ENCODE measurements around the gene TGIF1.
"Not testable (repeated sequence)": the region's sequence is repeated elsewhere in the genome, so short reads cannot be mapped to it uniquely, and the experiment has no call there.

The TGIF1 gene

DNA sequence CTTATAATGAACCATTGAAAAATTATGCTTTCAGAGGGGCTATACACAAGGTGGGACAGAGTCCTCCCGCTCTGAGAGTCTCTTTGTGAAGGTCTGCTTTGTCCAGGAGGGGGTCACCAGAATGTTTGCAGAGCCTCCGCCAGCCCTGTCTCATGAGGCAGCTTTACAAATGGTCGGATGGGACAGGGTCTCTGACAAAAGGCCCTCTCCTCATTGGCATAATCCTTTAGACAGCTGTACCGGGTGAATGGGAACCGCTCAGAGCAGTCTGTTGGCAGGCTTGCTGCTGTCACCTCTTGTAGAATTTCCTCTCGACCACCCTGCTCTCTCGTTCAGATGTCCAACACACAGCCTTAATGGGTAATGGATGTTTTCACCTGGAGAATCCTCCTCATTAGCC is 40.2 kb upstream of the TGIF1 start:
- no peak for DNase-seq (ENCODE audit: low read depth)
- no peak overlapping the region for H3K4me3 ChIP-seq (ENCODE audit: low read depth, low read length)
- TF ChIP-seq, protein P1, sequence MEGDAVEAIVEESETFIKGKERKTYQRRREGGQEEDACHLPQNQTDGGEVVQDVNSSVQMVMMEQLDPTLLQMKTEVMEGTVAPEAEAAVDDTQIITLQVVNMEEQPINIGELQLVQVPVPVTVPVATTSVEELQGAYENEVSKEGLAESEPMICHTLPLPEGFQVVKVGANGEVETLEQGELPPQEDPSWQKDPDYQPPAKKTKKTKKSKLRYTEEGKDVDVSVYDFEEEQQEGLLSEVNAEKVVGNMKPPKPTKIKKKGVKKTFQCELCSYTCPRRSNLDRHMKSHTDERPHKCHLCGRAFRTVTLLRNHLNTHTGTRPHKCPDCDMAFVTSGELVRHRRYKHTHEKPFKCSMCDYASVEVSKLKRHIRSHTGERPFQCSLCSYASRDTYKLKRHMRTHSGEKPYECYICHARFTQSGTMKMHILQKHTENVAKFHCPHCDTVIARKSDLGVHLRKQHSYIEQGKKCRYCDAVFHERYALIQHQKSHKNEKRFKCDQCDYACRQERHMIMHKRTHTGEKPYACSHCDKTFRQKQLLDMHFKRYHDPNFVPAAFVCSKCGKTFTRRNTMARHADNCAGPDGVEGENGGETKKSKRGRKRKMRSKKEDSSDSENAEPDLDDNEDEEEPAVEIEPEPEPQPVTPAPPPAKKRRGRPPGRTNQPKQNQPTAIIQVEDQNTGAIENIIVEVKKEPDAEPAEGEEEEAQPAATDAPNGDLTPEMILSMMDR (IDR thresholded peaks at IDR 0.05; ENCODE audit: control insufficient read depth, extremely low read depth, insufficient read depth), result no peak

- H3K4me3 ChIP-seq (ENCODE audit: low read depth, low read length), result no peak overlapping the region
- DNase-seq (ENCODE audit: low read depth), result no peak
- TF ChIP-seq, protein P1 (IDR thresholded peaks at IDR 0.05; ENCODE audit: control insufficient read depth, extremely low read depth, insufficient read depth), result no peak
Measured at GRCh38 chr18:3410273-3410672, 39.7 kb upstream of the TGIF1 start.

DNA sequence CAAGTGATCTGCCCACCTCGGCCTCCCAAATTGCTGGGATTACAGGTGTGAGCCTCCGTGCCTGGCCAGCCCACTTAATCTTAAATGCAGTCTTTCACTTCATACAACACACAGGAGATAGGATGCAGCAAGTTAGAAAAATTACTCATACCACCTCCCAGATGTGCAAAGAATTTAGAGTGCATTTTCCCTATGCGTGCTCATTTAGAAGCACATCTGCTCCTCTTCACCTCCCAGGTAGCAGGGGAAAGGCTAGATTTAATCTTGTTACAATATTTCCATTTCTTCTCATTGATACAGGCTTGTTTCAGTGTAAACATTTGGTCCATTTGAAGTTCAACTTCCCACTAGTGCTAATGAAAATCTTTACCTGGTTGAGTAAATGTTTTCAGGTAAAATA is 39.1 kb upstream of the TGIF1 start:
- not testable (repeated sequence) for H3K4me3 ChIP-seq (ENCODE audit: low read depth, low read length); DNase-seq (ENCODE audit: low read depth)

DNA sequence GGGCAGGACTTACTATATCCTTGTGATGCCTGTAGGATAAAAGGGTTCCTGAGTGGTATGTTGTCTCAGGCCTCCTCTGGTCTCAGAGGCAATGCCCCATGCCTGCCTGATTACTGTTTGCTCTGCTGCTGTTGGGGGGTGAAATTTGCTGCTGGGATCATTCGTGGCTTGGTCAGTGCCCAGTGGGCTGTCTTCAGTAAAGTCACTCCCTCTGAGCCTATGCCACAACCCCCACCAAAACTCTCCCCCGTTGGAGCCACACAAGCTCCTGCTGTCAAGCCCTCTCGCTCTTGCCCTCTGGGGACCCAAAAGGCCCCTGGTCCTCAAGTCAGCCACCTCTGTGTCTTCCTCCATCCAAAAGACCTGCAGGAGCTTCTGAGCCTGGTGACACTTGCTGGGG is 38.6 kb upstream of the TGIF1 start:
- TF ChIP-seq, protein P1 (IDR thresholded peaks at IDR 0.05; ENCODE audit: control insufficient read depth, extremely low read depth, insufficient read depth), result no peak
- no peak for DNase-seq (ENCODE audit: low read depth)
- no peak overlapping the region for H3K4me3 ChIP-seq (ENCODE audit: low read depth, low read length)

DNA sequence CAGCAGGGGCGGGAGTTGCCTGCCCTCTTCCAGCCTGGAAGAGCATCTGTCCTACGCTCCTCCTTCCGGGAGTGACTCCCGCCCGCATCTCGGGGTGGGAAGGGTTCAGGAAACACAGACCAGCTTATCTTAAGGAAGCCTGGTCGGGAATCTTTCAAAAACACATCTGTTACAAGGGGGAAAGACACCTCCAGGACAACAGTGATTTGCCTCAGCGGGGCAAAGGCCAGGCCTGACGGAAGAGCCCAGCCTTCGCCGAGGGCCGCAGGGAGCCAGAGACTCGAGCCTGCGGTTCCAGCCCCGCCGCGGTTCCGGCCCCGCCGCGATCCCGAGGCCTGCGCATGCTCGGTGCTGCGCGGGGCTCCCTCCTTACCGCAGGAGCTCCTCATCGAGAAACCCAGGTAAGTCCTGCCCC is 38.1 kb upstream of the TGIF1 start:
- TF ChIP-seq, protein P1 (IDR thresholded peaks at IDR 0.05; ENCODE audit: control insufficient read depth, extremely low read depth, insufficient read depth), result no peak
- H3K4me3 ChIP-seq (ENCODE audit: low read depth, low read length), result no peak overlapping the region
- no peak for DNase-seq (ENCODE audit: low read depth)

GRCh38 chr18:3412528-3412927 is 37.4 kb upstream of the TGIF1 start:
- H3K4me3 ChIP-seq (ENCODE audit: low read depth, low read length); DNase-seq (ENCODE audit: low read depth): not testable (repeated sequence)

GRCh38 chr18:3415110-3415509 is 34.9 kb upstream of the TGIF1 start:
- TF ChIP-seq, protein P1 (IDR thresholded peaks at IDR 0.05; ENCODE audit: control insufficient read depth, extremely low read depth, insufficient read depth), result no peak
- DNase-seq (ENCODE audit: low read depth), result no peak
- H3K4me3 ChIP-seq (ENCODE audit: low read depth, low read length), result no peak overlapping the region

- H3K4me3 ChIP-seq (ENCODE audit: low read depth, low read length), result no peak overlapping the region
- no peak for DNase-seq (ENCODE audit: low read depth)
- TF ChIP-seq, protein P1 (IDR thresholded peaks at IDR 0.05; ENCODE audit: control insufficient read depth, extremely low read depth, insufficient read depth), result no peak
Measured at GRCh38 chr18:3418083-3418482, 31.9 kb upstream of the TGIF1 start.

Data from LNCaP clone FGC (cell line).